GM10266 (cell line): ENCODE results near the gene CMTM1.

Experiments
- DNase-seq: peaks from one replicate; pipeline ENCODE4 v3.0.0; 2012; ENCODE audit errors: extremely low spot score
- TF ChIP-seq, protein P1 (sequence below): IDR thresholded peaks from 2 replicates; pipeline ENCODE4 v1.5.1; 2012; ENCODE audit warnings: mild to moderate bottlenecking, low read depth; ENCODE audit not compliant: control insufficient read depth, insufficient read depth; ENCODE audit errors: missing control alignments

The CMTM1 gene

DNA sequence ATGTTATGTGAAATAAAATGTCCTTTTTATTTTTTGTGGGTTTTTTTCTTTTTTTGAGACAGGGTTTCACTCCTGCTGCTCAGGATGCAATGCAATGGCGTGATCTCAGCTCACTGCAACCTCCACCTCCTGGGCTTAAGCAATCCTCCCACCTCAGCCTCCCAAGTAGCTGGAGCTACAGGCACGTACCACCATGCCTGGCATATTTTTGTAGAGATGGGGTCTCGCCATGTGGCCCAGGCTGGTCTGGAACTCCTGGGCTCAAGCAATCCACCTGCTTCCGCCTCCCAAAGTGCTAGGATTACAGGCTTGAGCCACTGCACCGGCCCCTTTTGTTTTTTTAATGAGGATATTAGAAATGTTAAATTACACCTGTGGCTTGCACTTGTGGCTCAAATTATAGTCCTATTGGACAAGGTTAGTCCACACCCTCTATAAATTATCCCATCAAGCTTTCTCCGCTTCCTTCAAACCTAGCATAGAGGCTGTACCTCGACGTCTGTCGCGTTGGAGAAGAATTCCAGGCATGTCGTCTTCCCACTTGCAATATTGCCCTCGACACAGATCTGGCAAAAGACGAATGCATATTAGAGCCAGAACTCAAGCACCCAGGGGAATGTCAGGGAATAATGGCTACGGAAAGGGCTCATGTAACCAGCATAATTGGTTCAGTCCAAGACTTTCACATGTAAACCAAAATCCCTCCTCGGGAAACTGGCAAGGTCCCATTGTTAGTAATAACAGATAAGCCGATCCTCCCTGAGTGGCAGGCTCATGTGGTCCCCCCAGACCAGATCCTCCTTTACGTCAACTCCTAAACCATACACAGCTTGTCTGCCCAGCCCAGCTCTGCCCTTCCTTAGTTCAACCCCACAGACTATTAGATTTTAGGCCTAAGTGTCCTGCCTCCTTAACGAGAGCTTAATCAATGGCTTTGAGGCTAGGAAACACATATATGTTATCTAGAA lies 24.6 kb upstream of the CMTM1 start:
- DNase-seq: no peak
- TF ChIP-seq, protein P1, sequence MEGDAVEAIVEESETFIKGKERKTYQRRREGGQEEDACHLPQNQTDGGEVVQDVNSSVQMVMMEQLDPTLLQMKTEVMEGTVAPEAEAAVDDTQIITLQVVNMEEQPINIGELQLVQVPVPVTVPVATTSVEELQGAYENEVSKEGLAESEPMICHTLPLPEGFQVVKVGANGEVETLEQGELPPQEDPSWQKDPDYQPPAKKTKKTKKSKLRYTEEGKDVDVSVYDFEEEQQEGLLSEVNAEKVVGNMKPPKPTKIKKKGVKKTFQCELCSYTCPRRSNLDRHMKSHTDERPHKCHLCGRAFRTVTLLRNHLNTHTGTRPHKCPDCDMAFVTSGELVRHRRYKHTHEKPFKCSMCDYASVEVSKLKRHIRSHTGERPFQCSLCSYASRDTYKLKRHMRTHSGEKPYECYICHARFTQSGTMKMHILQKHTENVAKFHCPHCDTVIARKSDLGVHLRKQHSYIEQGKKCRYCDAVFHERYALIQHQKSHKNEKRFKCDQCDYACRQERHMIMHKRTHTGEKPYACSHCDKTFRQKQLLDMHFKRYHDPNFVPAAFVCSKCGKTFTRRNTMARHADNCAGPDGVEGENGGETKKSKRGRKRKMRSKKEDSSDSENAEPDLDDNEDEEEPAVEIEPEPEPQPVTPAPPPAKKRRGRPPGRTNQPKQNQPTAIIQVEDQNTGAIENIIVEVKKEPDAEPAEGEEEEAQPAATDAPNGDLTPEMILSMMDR: no peak

- no peak for DNase-seq
- TF ChIP-seq, protein P1: no peak
These were observed 23.8 kb upstream of the CMTM1 start for GRCh38 chr16:66542396-66542795.

DNA sequence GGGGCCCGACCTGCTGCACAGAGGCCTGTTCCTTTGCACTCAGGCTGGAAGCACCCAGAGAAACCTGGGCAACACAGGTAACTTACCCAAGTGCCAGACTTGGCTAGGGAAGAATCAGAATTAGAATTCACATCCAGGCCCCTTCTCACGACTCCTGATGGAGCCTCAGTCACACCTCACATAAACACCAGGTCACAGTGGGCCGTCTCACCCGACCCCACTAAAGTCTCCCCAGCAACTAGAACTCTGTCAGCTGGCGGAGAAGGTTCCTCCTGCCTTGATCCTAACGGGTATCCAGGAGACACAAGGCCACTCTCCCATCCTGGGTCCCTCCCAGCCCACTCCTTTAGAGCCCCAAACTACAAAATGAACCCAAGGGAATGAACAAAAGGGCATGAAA lies 22.7 kb upstream of the CMTM1 start:
- DNase-seq: no peak
- TF ChIP-seq, protein P1: no peak

GRCh38 chr16:66544016-66544757 lies 22.1 kb upstream of the CMTM1 start:
- TF ChIP-seq, protein P1: no peak
- no peak for DNase-seq

- no peak for DNase-seq
- TF ChIP-seq, protein P1: no peak
These were observed 18.9 kb upstream of the CMTM1 start for GRCh38 chr16:66547101-66547989.

DNA sequence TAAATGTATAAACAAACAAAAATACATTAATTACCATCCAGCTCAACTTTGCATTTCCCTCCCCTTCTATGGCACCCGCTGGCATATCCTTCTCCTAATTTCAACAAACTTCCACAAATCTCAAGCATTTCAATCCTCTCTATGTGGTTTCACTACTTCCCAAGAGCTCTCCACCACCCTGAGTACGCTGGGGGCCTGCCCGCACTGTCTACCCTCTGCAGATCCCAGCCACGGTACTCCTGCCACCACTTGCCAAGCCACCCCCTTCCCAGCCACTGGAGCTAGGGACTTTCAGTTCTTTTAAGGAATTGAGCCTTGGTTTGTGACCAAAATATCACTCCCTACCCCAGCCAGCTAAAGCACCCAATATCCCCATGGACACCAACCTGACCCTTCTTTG lies 18.2 kb upstream of the CMTM1 start:
- no peak for DNase-seq
- TF ChIP-seq, protein P1: no peak
